Psoas muscle (tissue), 8 donors: Measurements from ENCODE around the gene HOXB8. TPM values are rescaled to one million over a fixed set of nuclear protein-coding genes. Genes with fewer than 3 reads are reported as not detected.

Experiments used
- ATAC-seq, 4 donors: fragments of 200-7000 bp; cut with Tn5 transposase; one replicate each; pipeline ENCODE4 v1.9.1; 2020; ENCODE audit warnings: moderate library complexity in 3 of 4, mild to moderate bottlenecking in 2 of 4
- DNase-seq, 2 donors: peaks; one replicate each; pipeline ENCODE4 v3.0.0-alpha.2; 2020
- H3K27ac ChIP-seq: fragments of 200-600 bp; one replicate; pipeline ENCODE4 v1.8.0; 2022
- H3K27me3 ChIP-seq, 3 donors: fragments of 200-600 bp in 1 of 3; one replicate each; pipeline versions ENCODE4 v1.6.1 to v1.8.0; 2013 to 2022; ENCODE audit warnings: low read length in 2 of 3, mild to moderate bottlenecking in 2 of 3, moderate library complexity in 1 of 3; ENCODE audit not compliant: insufficient read depth in 3 of 3
- H3K36me3 ChIP-seq, 2 donors: fragments of 200-600 bp in 1 of 2; one replicate each; pipeline versions ENCODE4 v1.6.1 to v1.8.0; 2013 to 2022; ENCODE audit warnings: low read depth in 1 of 2, mild to moderate bottlenecking in 1 of 2, moderate library complexity in 1 of 2; ENCODE audit not compliant: insufficient read depth in 1 of 2
- H3K4me1 ChIP-seq: fragments of 200-600 bp; one replicate; pipeline ENCODE4 v1.8.0; 2022
- H3K4me3 ChIP-seq: fragments of 200-600 bp; one replicate; pipeline ENCODE4 v1.8.0; 2022; ENCODE audit warnings: mild to moderate bottlenecking
- H3K9me3 ChIP-seq: fragments of 200-600 bp; one replicate; pipeline ENCODE4 v1.8.0; 2022
- WGBS, 3 donors: extraction: QIAGEN DNeasy Blood & Tissue Kit; methylation state at CpG; one replicate each; pipeline versions ENCODE4 v1.1.6 to v1.1.7; 2013; 5-methylcytosine and 5-hydroxymethylcytosine counted together
- intact Hi-C, 2 donors: fragments of 100-400 bp; cut with DNase I; formaldehyde crosslinking; loops; one replicate each; pipeline versions ENCODE4 v1.11.0 to v1.14.2; 2022
- polyA plus RNA-seq, 3 donors: library from polyadenylated mRNA; stranded (reverse); fragments of 200-250 nt; gene quantifications; one replicate each; pipeline ENCODE4 v1.2.3, GENCODE V29; 2013
- total RNA-seq, 4 donors: library from RNA; stranded (reverse); fragmentation: NEBNext Ultra II Directional in 2 of 4; extraction: Animal tissue kit (Norgen Biotek cat#: 25700) in 2 of 4; gene quantifications; one replicate each; pipeline versions ENCODE4 v1.2.1 to v1.2.4, GENCODE V29; 2021 to 2023
- TF ChIP-seq, protein P1 (sequence below): fragments of 200-600 bp; IDR thresholded peaks from one replicate; pipeline ENCODE4 v1.8.0; 2022; ENCODE audit warnings: antibody characterized with exemption
- donor health status: healthy with polysubstance abuse.
- donor health status: DM: no; HTN: no; CAD: no; lungs with moderate emphysema.
- donor health status: Bipolar disorder and iron deficiency.
- donor health status: healthy.
- donor health status: DM: yes; HTN: yes; CAD: no.
- donor health status: DM: no; HTN: no; CAD: no.
- donor health status: DM: no; HTN: no; CAD: no.
- donor health status: DM: yes; HTN: yes; CAD: no.

The HOXB8 gene
- total and polyA plus RNA-seq, 7 donors: 0.05 to 0.10 (median 0.08) TPM; not detected in 4

DNA sequence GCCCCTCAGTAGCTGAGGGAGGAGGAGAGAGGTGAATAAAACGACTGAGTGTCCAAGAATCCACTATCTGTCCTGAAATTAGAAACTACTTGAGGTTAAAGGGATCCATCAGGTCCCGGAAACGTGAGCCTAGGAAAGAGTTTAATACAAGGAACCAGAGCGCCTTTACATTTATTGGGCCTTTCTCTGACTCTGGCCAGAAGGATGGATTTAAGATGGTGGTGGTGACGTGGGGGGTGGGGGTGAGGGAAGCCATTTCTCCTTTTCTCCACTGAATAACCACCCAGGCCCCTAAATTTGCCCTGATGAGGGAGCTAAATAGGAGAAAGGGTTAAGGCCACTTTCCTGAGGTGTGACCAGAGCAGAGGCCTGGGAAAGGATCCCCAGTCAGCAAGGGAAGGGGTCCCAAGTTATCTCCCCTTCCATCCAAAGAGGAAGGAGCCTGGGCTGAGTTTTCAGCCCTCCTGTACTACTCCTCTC is 12.1 kb upstream of the HOXB8 start:
- intact Hi-C loops: no loop called here
- peaks cover 20% of the 10 kb centered on the region for H3K4me1 ChIP-seq
- TF ChIP-seq, protein P1, sequence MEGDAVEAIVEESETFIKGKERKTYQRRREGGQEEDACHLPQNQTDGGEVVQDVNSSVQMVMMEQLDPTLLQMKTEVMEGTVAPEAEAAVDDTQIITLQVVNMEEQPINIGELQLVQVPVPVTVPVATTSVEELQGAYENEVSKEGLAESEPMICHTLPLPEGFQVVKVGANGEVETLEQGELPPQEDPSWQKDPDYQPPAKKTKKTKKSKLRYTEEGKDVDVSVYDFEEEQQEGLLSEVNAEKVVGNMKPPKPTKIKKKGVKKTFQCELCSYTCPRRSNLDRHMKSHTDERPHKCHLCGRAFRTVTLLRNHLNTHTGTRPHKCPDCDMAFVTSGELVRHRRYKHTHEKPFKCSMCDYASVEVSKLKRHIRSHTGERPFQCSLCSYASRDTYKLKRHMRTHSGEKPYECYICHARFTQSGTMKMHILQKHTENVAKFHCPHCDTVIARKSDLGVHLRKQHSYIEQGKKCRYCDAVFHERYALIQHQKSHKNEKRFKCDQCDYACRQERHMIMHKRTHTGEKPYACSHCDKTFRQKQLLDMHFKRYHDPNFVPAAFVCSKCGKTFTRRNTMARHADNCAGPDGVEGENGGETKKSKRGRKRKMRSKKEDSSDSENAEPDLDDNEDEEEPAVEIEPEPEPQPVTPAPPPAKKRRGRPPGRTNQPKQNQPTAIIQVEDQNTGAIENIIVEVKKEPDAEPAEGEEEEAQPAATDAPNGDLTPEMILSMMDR: no peak
- H3K4me3 ChIP-seq: no peak overlapping the region
- H3K27ac ChIP-seq: no peak overlapping the region
- WGBS, 3 donors: 28 to 31% (median 28%) methylated on average over 5 of the region's 5 CpGs
- no peaks in the 10 kb centered on the region for H3K36me3 ChIP-seq
- no peak for ATAC-seq
- no peak for DNase-seq
- H3K27me3 ChIP-seq: peaks cover 0 to 99% (median 61%) of the 10 kb centered on the region in 3 donors
- no peaks in the 10 kb centered on the region for H3K9me3 ChIP-seq

DNA sequence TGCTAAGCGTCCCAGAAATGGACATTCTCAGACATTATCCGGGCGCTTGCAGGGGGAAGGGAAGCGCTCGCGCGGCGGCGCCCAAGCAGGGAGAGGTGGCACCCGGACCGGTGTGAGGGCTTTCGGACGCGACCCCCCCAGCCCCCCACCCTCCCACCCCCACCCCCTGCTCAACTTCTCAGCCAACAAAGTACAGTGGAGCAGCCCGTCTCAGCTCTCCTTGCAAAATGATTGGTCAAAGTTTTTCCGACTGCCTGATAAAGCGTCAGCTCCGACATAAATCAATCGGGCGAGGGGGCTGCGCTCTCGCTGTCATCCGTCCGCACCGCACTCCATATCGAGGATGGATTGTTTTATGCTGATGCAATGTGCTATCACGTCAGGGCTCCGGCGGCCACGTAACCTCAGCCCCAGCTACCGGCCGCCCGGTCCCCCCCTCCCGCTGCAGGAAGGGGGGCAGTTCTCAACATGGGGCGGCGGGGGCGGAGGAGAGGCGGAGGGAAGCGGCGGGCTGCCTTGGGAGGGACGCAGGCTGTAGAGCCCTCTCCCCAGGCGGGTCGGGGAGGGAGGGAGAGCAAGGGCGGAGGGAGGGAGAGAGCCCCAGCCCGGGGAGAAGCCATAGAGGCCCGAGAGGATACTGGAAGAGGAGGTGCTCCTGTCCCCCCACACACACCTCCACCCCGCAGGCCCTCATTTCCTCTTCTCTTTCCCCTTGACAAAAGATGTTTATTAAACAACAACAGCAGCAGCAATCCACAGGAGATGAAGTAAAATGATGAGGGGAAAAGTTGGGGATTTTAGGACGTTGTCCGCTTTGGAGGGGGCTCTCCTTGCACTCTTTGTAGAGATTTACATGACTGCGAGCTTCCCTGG is 11.4 kb upstream of the HOXB8 start, which contains the start of gene HOXB9:
TSS of gene HOXB9 (minus strand) at position 114 of the 873 bp plus-strand sequence. CDS start at position 25, 89 bp downstream.
- Histone ChIP-seq H3K4me3 (peak within 1 kb of the TSS; percentile 62), H3K4me1 (peaks cover 20% of the 10 kb centered on the region), H3K27me3 (peaks cover 0 to 99% (median 62%) of the 10 kb centered on the region in 3 donors), H3K27ac (no peak within 1 kb of the TSS), H3K9me3 (no peaks in the 10 kb centered on the region), H3K36me3 (no peaks in the 10 kb centered on the region)
- WGBS, 3 donors: 1 to 2% (median 1%) methylated on average over 41 to 50 of the region's 50 CpGs
- intact Hi-C loops: no loop called here
- no peak for DNase-seq
- peak in 2 of 4 donors; percentile 10 to 38 for ATAC-seq
- TF ChIP-seq, protein P1: no peak

- no peaks in the 10 kb centered on the region for H3K9me3 ChIP-seq
- H3K4me3 ChIP-seq: peak overlapping the region; percentile 62
- WGBS, 3 donors: 0 to 1% (median 0%) methylated on average over 57 to 69 of the region's 69 CpGs
- DNase-seq: no peak
- H3K36me3 ChIP-seq: no peaks in the 10 kb centered on the region
- intact Hi-C loops: no loop called here
- no peak overlapping the region for H3K27ac ChIP-seq
- H3K27me3 ChIP-seq: peaks cover 2 to 100% (median 57%) of the 10 kb centered on the region in 3 donors
- peaks cover 20% of the 10 kb centered on the region for H3K4me1 ChIP-seq
- TF ChIP-seq, protein P1: no peak
- peak in 3 of 4 donors; percentile 53 to 65 (median 53) for ATAC-seq
Measured at GRCh38 chr17:48625495-48626244, 10.6 kb upstream of the HOXB8 start.

- no peak overlapping the region for H3K27ac ChIP-seq
- H3K4me1 ChIP-seq: peaks cover 20% of the 10 kb centered on the region
- 1 to 4% (median 2%) methylated on average over 47 to 66 of the region's 66 CpGs for WGBS, 3 donors
- H3K4me3 ChIP-seq: peak overlapping the region; percentile 62
- no peaks in the 10 kb centered on the region for H3K36me3 ChIP-seq
- ATAC-seq (peak; percentile 22 to 63 (median 44)), DNase-seq (no peak)
- H3K9me3 ChIP-seq: no peaks in the 10 kb centered on the region
- intact Hi-C loops: no loop called here
- H3K27me3 ChIP-seq: peaks cover 5 to 100% (median 62%) of the 10 kb centered on the region in 3 donors
- TF ChIP-seq, protein P1: no peak
Measured at GRCh38 chr17:48624544-48625494, 9.7 kb upstream of the HOXB8 start.
